Peyer's patch (tissue), 4 donors: ENCODE data around the gene C12orf56.

Experiments used
- POLR2A ChIP-seq, 2 donors: fragments of 450-650 bp; IDR thresholded peaks; one replicate each; pipeline ENCODE4 v1.5.1; 2017; ENCODE audit warnings: antibody characterized with exemption in 2 of 2, mild to moderate bottlenecking in 2 of 2, moderate library complexity in 2 of 2
- TF ChIP-seq, protein P1 (sequence below), 6 experiments: fragments of 450-650 bp in 4 of 6; fragments of 200-600 bp in 2 of 6; sonication (generic) in 1 of 6; IDR thresholded peaks; one replicate each; pipeline ENCODE4 v1.5.1; 2017 to 2019; ENCODE audit warnings: antibody characterized with exemption in 6 of 6, mild to moderate bottlenecking in 3 of 6, moderate library complexity in 1 of 6

DNA sequence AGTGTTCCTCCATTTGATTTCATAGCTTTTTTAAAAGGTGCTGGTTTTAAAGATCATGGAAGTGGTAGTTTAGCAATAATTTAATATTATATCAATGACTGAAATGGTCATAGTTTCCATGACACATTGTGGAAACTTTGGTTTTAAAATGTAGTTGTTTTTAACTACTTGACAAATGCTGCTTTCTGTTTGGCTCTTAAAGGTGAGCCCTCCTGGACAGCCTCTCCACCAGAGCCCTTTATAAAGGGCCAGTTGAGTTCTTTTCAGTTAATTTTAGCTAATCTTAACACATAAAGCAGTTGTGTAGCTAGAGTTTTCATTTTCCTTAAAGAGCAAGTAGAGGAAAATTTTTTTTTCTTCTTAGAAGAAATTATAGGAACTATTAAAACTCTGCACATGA, 27.7 kb upstream of the C12orf56 start:
- TF ChIP-seq, protein P1, sequence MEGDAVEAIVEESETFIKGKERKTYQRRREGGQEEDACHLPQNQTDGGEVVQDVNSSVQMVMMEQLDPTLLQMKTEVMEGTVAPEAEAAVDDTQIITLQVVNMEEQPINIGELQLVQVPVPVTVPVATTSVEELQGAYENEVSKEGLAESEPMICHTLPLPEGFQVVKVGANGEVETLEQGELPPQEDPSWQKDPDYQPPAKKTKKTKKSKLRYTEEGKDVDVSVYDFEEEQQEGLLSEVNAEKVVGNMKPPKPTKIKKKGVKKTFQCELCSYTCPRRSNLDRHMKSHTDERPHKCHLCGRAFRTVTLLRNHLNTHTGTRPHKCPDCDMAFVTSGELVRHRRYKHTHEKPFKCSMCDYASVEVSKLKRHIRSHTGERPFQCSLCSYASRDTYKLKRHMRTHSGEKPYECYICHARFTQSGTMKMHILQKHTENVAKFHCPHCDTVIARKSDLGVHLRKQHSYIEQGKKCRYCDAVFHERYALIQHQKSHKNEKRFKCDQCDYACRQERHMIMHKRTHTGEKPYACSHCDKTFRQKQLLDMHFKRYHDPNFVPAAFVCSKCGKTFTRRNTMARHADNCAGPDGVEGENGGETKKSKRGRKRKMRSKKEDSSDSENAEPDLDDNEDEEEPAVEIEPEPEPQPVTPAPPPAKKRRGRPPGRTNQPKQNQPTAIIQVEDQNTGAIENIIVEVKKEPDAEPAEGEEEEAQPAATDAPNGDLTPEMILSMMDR (IDR thresholded peaks at IDR 0.05), result no peak
- no peak for TF ChIP-seq POLR2A (IDR thresholded peaks at IDR 0.05)
